ENCODE data around the gene PCDHGC3.

The PCDHGC3 gene

GRCh38 chr5:141485321-141486055 is 9.7 kb downstream of the PCDHGC3 start:
- DNase-seq (ENCODE audit: low read depth): no peak

DNA sequence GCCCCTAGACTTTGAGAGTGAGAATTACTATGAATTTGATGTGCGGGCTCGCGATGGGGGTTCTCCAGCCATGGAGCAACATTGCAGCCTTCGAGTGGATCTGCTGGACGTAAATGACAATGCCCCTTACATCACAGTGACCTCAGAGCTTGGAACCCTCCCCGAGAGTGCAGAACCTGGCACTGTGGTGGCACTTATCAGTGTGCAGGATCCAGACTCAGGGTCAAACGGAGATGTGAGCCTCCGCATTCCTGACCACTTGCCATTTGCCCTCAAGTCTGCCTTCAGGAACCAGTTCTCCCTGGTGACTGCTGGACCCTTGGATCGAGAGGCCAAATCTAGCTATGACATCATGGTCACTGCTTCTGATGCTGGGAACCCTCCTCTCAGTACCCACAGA is 10.3 kb downstream of the PCDHGC3 start:
- DNase-seq (ENCODE audit: low read depth): no peak

DNA sequence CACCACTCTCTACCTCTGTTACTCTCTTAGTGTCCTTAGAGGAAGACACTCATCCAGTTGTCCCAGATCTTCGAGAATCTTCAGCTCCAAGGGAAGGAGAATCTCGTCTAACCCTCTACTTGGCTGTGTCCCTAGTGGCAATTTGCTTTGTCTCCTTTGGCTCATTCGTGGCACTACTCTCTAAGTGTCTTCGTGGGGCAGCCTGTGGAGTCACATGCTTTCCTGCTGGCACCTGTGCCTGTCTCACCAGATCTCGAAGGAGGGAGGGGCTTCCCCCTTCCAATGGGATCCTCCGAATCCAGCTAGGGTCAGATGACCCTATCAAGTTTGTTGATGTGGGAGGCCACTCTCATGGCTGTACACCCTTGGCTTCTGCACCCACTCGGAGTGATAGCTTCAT is 11.4 kb downstream of the PCDHGC3 start:
- DNase-seq (ENCODE audit: low read depth): no peak

- DNase-seq (ENCODE audit: low read depth): peak; percentile 87
These were observed 13.1 kb downstream of the PCDHGC3 start, which contains the start of gene PCDHGC5 for GRCh38 chr5:141488591-141489561. Gene PCDHGC5 (plus strand): TSS chr5:141489081. CDS start chr5:141489241, 160 bp downstream.

GRCh38 chr5:141489841-141490240 is 14.1 kb downstream of the PCDHGC3 start:
- DNase-seq (ENCODE audit: low read depth): no peak

GRCh38 chr5:141490271-141490670 is 14.5 kb downstream of the PCDHGC3 start:
- no peak for DNase-seq (ENCODE audit: low read depth)

DNA sequence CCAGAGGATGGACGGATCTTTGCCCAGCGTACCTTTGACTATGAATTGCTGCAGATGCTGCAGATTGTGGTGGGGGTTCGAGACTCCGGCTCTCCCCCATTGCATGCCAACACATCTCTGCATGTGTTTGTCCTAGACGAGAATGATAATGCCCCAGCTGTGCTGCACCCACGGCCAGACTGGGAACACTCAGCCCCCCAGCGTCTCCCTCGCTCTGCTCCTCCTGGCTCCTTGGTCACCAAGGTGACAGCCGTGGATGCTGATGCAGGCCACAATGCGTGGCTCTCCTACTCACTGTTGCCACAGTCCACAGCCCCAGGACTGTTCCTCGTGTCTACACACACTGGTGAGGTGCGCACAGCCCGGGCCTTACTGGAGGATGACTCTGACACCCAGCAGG is 15.0 kb downstream of the PCDHGC3 start:
- DNase-seq (ENCODE audit: low read depth): no peak

DNA sequence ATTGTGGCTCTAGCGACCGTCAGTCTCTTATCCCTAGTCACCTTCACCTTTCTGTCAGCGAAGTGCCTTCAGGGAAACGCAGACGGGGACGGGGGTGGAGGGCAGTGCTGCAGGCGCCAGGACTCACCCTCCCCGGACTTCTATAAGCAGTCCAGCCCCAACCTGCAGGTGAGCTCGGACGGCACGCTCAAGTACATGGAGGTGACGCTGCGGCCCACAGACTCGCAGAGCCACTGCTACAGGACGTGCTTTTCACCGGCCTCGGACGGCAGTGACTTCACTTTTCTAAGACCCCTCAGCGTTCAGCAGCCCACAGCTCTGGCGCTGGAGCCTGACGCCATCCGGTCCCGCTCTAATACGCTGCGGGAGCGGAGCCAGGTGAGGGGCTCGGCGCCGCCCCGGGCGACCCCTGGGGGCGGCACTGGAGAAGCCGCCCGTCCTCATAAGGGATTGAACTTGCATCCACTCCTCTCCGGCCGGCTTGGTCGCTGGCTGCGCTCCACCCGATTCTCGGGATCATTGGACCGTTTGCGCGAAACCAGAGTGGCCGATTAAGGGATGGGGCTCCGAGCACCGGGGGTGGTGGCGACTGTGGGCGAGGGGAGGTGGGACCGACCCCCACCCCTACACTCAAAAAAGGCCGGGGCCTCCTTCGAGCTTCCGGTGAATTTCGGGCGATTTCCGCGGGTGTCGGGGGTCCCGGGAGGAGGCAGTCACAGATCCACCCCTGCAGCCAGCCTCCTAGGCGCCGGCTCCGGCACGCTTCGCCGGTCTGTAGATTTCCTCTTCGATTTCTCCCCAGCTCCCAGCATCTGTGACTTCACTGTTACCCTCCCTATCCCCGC is 15.8 kb downstream of the PCDHGC3 start:
- no peak for DNase-seq (ENCODE audit: low read depth)

DNA sequence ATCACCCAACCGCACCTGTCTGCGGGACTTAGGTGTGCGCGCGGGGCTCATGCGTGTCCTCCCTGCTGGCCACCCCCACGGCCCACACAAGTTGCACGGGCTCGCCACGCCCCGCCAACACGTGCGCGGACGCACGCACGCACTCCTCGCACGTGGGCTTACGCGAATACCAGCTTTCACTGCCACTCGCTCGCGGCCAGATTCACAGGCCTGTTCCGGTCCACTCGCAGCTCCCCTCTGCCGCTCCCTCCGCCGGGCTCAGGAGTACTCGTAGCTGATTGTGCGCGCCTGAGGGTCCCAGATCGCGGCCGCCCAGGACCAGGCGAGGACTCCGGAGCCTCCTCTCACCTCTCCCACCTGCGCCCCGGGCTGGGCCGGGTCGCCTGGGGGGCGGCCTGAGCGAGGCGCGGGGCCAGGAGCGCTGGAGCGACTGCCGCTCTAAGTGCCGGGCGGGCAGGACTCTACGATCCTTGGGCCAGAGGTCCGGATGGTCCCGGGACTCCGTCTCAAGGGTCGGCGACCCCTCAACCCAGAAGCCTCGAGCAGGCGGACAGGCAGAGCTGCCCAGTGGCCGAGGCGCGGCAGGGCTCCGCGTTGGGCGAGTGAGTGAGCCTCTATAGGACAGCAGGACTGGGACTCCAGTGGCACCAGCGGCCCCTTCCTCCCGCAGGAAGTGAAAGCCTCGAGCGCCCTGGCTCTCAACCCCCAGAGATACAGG is 16.6 kb downstream of the PCDHGC3 start:
- no peak for DNase-seq (ENCODE audit: low read depth)

DNA sequence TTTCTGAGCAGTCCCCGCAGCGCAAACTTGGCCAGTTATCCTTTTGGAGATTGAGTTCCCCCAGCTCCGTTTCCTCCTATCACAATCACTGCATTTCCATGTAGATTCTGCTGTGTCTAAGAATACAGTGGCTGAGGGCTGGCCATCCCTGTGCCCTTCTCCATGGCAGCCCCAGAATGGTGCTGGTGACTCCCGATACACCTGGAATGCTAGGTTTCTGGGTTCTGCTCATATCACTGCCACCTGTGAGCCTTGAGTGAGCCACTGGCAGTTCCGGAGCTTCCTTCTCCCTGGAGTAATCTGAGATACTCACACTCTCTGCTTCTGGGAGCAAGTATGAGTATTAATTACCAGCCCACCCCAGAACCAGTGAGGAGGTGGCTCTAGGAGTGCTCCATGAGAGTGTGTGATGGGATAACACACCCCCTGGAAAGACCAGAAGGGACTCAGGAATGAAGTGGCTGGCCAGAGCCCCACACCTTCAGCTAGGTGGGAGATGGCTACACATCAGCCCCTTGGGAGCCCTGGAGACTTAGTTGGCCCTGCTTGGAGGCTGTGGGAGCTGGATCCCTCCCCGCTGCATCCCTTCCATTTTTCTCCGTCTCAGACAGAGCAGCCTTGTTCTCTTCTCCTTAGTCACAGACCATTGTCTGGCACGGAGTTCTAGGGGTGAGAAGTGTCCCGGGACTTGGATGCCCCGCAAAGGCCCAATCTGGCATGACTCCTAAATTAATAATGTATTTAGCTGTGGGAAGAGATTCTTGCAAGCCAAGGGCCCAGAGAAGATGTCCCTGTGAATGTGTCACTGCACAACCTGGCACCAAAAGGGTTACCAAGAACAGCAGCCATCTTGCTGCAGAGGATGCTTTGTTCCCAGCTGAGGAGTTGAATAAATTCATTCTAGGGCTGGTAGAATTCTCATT is 18.0 kb downstream of the PCDHGC3 start:
- peak; percentile 67 for DNase-seq (ENCODE audit: low read depth)

DNA sequence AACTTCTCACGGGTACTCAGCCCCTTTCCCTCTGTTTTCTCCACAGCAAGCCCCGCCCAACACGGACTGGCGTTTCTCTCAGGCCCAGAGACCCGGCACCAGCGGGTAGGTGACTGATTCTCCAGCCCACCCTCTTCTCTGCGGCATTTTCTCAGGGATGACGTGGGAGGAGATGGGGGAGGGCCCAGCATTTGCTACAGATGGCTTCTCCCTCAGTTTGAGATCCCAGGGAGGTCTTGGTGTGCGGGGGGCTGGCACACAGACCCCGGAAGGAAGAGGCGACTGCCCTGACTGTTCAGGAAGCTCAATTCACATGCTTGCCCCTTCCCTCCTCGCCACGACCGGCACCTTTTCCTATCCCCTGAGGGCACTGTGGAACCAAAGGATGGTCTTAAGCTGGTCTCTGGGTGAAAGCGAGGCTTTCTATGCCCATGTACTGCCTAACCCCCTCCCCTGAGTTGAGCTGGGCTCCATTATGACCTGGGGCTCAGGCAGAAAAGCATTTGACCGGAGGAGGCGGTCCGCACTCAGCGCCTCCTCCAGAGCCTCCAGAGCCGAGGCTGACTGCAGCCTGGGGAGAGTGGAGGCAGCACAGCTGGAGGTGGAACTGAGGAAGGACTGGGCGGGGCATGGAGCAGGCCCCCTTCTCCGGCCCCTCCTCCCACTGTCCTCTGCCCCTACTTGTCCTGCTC is 19.1 kb downstream of the PCDHGC3 start:
- DNase-seq (ENCODE audit: low read depth): peak; percentile 30

- no peak for DNase-seq (ENCODE audit: low read depth)
These were observed 19.7 kb downstream of the PCDHGC3 start for GRCh38 chr5:141495453-141495811.

- DNase-seq (ENCODE audit: low read depth): peak; percentile 85
These were observed 20.3 kb downstream of the PCDHGC3 start for GRCh38 chr5:141496038-141496437.

GRCh38 chr5:141501761-141502160 is 26.0 kb downstream of the PCDHGC3 start:
- no peak for DNase-seq (ENCODE audit: low read depth)

GRCh38 chr5:141503681-141504080 is 27.9 kb downstream of the PCDHGC3 start:
- DNase-seq (ENCODE audit: low read depth): no peak

DNA sequence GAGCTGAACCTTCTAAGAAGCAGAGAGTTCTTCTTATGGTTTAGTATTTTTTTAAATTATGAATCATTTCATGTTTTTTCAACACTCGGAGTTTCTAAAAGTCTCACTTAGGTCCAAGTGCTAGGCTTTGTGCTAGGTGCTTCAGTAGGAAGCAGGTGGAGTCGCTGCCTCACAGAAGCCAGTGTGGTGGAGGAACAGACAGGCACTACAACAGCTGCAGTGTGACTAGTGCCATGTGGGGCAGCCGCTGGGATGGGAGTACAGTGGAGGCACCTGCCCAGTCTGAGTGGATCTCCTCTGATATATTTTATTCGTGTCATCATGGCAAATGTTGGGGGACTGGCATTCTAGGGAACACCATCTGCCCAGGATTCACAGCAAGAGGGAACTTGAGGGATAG is 28.4 kb downstream of the PCDHGC3 start:
- no peak for DNase-seq (ENCODE audit: low read depth)

DNA sequence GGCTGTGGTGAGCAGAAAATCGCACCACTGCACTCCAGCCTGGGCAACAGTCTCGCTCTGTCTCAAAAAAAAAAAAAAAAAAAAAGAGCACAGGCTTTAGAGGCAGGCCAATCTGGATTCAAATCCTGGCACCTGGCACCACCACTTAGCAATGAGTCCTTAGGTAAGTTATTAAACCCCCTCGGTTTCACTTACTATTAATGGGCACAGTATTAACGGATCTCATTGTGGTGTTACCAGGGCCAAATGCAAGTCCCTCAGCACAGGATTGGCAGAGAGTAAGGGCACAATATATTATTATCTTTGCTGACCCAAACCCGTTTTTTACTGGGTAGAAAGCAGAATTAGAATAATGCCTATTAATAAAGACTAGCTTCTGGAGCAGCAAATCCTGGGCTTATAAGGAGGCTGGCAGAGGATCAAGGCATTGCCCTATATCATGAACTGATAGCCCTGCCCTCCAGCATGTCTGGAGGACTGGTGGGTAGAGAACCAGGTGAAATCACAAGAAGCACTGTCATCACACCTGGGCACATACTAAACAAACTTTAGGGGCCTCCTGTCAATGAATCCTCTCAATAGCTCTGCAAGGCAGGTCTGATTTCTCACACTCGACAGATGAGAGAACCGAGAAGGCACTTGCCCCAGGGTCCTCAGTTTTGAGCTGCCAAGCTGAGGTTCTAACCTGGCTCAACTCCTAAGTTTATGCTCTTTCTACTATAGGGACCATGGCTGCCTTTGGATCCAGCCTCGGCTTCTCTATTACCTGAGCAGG is 30.8 kb downstream of the PCDHGC3 start:
- DNase-seq (ENCODE audit: low read depth): no peak

GRCh38 chr5:141507387-141508091 is 31.8 kb downstream of the PCDHGC3 start:
- DNase-seq (ENCODE audit: low read depth): peak; percentile 93
